ENCODE measurements around the gene FAM200B.

- TF ChIP-seq SIN3A (IDR thresholded peaks at IDR 0.05; ENCODE audit: borderline replicate concordance, low read depth, low read length) (no peak), CTCF (IDR thresholded peaks at IDR 0.05) (no peak), USF2 (IDR thresholded peaks at IDR 0.05; ENCODE audit: borderline replicate concordance, low read depth, low read length) (no peak), MXI1 (IDR thresholded peaks at IDR 0.05; ENCODE audit: low read depth, low read length) (no peak), POLR2AphosphoS5 (IDR thresholded peaks at IDR 0.05; ENCODE audit: low read depth, low read length) (no peak)
These were observed 11.0 kb downstream of the FAM200B start for GRCh38 chr4:15692602-15693001.
